Measurements from ENCODE around the gene TIPARP.

Gene TIPARP

GRCh38 chr3:156749244-156749643 is 74.9 kb downstream of the TIPARP start:
- WGBS, 2 donors (ENCODE audit: extremely low coverage in 2 of 2, insufficient read length in 2 of 2, insufficient replicate concordance in 1 of 2), result no CpG with 5 or more reads among the region's 5 CpGs
- H2BK15ac ChIP-seq (ENCODE audit: low read length), result no peak overlapping the region
- peaks cover 15 to 27% of the 10 kb centered on the region in 2 donors for H3K4me1 ChIP-seq (ENCODE audit: control insufficient read depth in 2 of 2, insufficient read depth in 1 of 2, low read depth in 1 of 2, low read length in 2 of 2)
- DNase-seq (ENCODE audit: low spot score), result no peak
- no peak overlapping the region for H4K8ac ChIP-seq (ENCODE audit: low read depth, low read length)
- no peak overlapping the region for H3K14ac ChIP-seq (ENCODE audit: low read length)
- no peak overlapping the region for H3K27ac ChIP-seq (replicated peaks; ENCODE audit: low read length)
- H3K36me3 ChIP-seq (replicated peaks in 1 of 2; ENCODE audit: control insufficient read depth in 2 of 2, insufficient read depth in 2 of 2, low read length in 2 of 2), result no peaks in the 10 kb centered on the region
- no peak overlapping the region for H2BK12ac ChIP-seq (ENCODE audit: low read length)
- no peak overlapping the region for H3K4ac ChIP-seq (ENCODE audit: low read length)
- H3K9me3 ChIP-seq (replicated peaks in 1 of 2; ENCODE audit: control insufficient read depth in 2 of 2, insufficient read depth in 1 of 2, low read depth in 1 of 2, low read length in 2 of 2), result peaks cover 0 to 17% of the 10 kb centered on the region in 2 donors
- H3K9ac ChIP-seq (ENCODE audit: low read depth, low read length, poor library complexity), result no peak overlapping the region
- H3K79me1 ChIP-seq (ENCODE audit: low read depth, low read length), result no peaks in the 10 kb centered on the region
- no peak overlapping the region for H3K4me3 ChIP-seq (ENCODE audit: low read length in 2 of 2)
- H3K23ac ChIP-seq (ENCODE audit: low read depth, low read length, poor library complexity), result no peak overlapping the region
- H3K4me2 ChIP-seq (ENCODE audit: insufficient read depth, low read length, poor library complexity, severe bottlenecking), result no peak overlapping the region
- no peak overlapping the region for H2BK5ac ChIP-seq (ENCODE audit: low read length)
- H3K27me3 ChIP-seq (ENCODE audit: control insufficient read depth in 3 of 3, insufficient read depth in 3 of 3, low read depth in 1 of 3, low read length in 3 of 3), result no peaks in the 10 kb centered on the region
- H2AFZ ChIP-seq (ENCODE audit: low read length), result peak overlapping the region; percentile 83
- no peak overlapping the region for H2AK5ac ChIP-seq (ENCODE audit: low read depth, low read length)
- no peak overlapping the region for H3K18ac ChIP-seq (ENCODE audit: low read length)
- H2BK120ac ChIP-seq (ENCODE audit: low read depth, low read length), result no peak overlapping the region
- no peak overlapping the region for H4K91ac ChIP-seq (ENCODE audit: low read depth, low read length, poor library complexity)

GRCh38 chr3:156750191-156750873 is 75.9 kb downstream of the TIPARP start:
- Histone ChIP-seq H3K4me3 (ENCODE audit: low read length in 2 of 2) (no peak overlapping the region), H3K9me3 (replicated peaks in 1 of 2; ENCODE audit: control insufficient read depth in 2 of 2, insufficient read depth in 1 of 2, low read depth in 1 of 2, low read length in 2 of 2) (peaks cover 0 to 17% of the 10 kb centered on the region in 2 donors), H3K36me3 (replicated peaks in 1 of 2; ENCODE audit: control insufficient read depth in 2 of 2, insufficient read depth in 2 of 2, low read length in 2 of 2) (no peaks in the 10 kb centered on the region), H2BK5ac (ENCODE audit: low read length) (no peak overlapping the region), H2BK12ac (ENCODE audit: low read length) (no peak overlapping the region), H3K27me3 (ENCODE audit: control insufficient read depth in 3 of 3, insufficient read depth in 3 of 3, low read depth in 1 of 3, low read length in 3 of 3) (no peaks in the 10 kb centered on the region), H3K27ac (replicated peaks; ENCODE audit: low read length) (peak overlapping the region; percentile 77), H3K18ac (ENCODE audit: low read length) (peak overlapping the region; percentile 49), H3K9ac (ENCODE audit: low read depth, low read length, poor library complexity) (no peak overlapping the region), H2BK120ac (ENCODE audit: low read depth, low read length) (no peak overlapping the region), H3K4ac (ENCODE audit: low read length) (no peak overlapping the region), H4K8ac (ENCODE audit: low read depth, low read length) (no peak overlapping the region), H3K4me1 (ENCODE audit: control insufficient read depth in 2 of 2, insufficient read depth in 1 of 2, low read depth in 1 of 2, low read length in 2 of 2) (peaks cover 15 to 27% of the 10 kb centered on the region in 2 donors), H2AK5ac (ENCODE audit: low read depth, low read length) (peak overlapping the region; percentile 27), H3K4me2 (ENCODE audit: insufficient read depth, low read length, poor library complexity, severe bottlenecking) (no peak overlapping the region), H2BK15ac (ENCODE audit: low read length) (no peak overlapping the region), H4K91ac (ENCODE audit: low read depth, low read length, poor library complexity) (no peak overlapping the region), H3K14ac (ENCODE audit: low read length) (no peak overlapping the region), H2AFZ (ENCODE audit: low read length) (peak overlapping the region; percentile 83), H3K79me1 (ENCODE audit: low read depth, low read length) (no peaks in the 10 kb centered on the region), H3K23ac (ENCODE audit: low read depth, low read length, poor library complexity) (no peak overlapping the region)
- no peak for DNase-seq (ENCODE audit: low spot score)
- no CpG with 5 or more reads among the region's 3 CpGs for WGBS, 2 donors (ENCODE audit: extremely low coverage in 2 of 2, insufficient read length in 2 of 2, insufficient replicate concordance in 1 of 2)

GRCh38 chr3:156750874-156751245 is 76.5 kb downstream of the TIPARP start:
- no peaks in the 10 kb centered on the region for H3K36me3 ChIP-seq (replicated peaks in 1 of 2; ENCODE audit: control insufficient read depth in 2 of 2, insufficient read depth in 2 of 2, low read length in 2 of 2)
- no peak overlapping the region for H2BK12ac ChIP-seq (ENCODE audit: low read length)
- no peak overlapping the region for H3K4me3 ChIP-seq (ENCODE audit: low read length in 2 of 2)
- H3K14ac ChIP-seq (ENCODE audit: low read length), result no peak overlapping the region
- H3K4me1 ChIP-seq (ENCODE audit: control insufficient read depth in 2 of 2, insufficient read depth in 1 of 2, low read depth in 1 of 2, low read length in 2 of 2), result peaks cover 15 to 27% of the 10 kb centered on the region in 2 donors
- H3K9ac ChIP-seq (ENCODE audit: low read depth, low read length, poor library complexity), result no peak overlapping the region
- no peaks in the 10 kb centered on the region for H3K27me3 ChIP-seq (ENCODE audit: control insufficient read depth in 3 of 3, insufficient read depth in 3 of 3, low read depth in 1 of 3, low read length in 3 of 3)
- H4K91ac ChIP-seq (ENCODE audit: low read depth, low read length, poor library complexity), result no peak overlapping the region
- DNase-seq (ENCODE audit: low spot score), result no peak
- H3K4ac ChIP-seq (ENCODE audit: low read length), result no peak overlapping the region
- WGBS, 2 donors (ENCODE audit: extremely low coverage in 2 of 2, insufficient read length in 2 of 2, insufficient replicate concordance in 1 of 2), result no CpG with 5 or more reads among the region's 4 CpGs
- peak overlapping the region; percentile 83 for H2AFZ ChIP-seq (ENCODE audit: low read length)
- H3K23ac ChIP-seq (ENCODE audit: low read depth, low read length, poor library complexity), result no peak overlapping the region
- no peak overlapping the region for H2BK5ac ChIP-seq (ENCODE audit: low read length)
- H3K27ac ChIP-seq (replicated peaks; ENCODE audit: low read length), result peak overlapping the region; percentile 77
- H3K4me2 ChIP-seq (ENCODE audit: insufficient read depth, low read length, poor library complexity, severe bottlenecking), result no peak overlapping the region
- H4K8ac ChIP-seq (ENCODE audit: low read depth, low read length), result no peak overlapping the region
- H3K79me1 ChIP-seq (ENCODE audit: low read depth, low read length), result no peaks in the 10 kb centered on the region
- H3K9me3 ChIP-seq (replicated peaks in 1 of 2; ENCODE audit: control insufficient read depth in 2 of 2, insufficient read depth in 1 of 2, low read depth in 1 of 2, low read length in 2 of 2), result peaks cover 0 to 17% of the 10 kb centered on the region in 2 donors
- no peak overlapping the region for H2AK5ac ChIP-seq (ENCODE audit: low read depth, low read length)
- H2BK120ac ChIP-seq (ENCODE audit: low read depth, low read length), result no peak overlapping the region
- no peak overlapping the region for H2BK15ac ChIP-seq (ENCODE audit: low read length)
- no peak overlapping the region for H3K18ac ChIP-seq (ENCODE audit: low read length)

GRCh38 chr3:156751461-156752025 is 77.2 kb downstream of the TIPARP start:
- Histone ChIP-seq H3K27ac (replicated peaks; ENCODE audit: low read length) (peak overlapping the region; percentile 16), H2AK5ac (ENCODE audit: low read depth, low read length) (no peak overlapping the region), H3K79me1 (ENCODE audit: low read depth, low read length) (no peaks in the 10 kb centered on the region), H3K18ac (ENCODE audit: low read length) (no peak overlapping the region), H3K14ac (ENCODE audit: low read length) (no peak overlapping the region), H4K91ac (ENCODE audit: low read depth, low read length, poor library complexity) (no peak overlapping the region), H4K8ac (ENCODE audit: low read depth, low read length) (no peak overlapping the region), H2AFZ (ENCODE audit: low read length) (peak overlapping the region; percentile 90), H3K23ac (ENCODE audit: low read depth, low read length, poor library complexity) (no peak overlapping the region), H3K9ac (ENCODE audit: low read depth, low read length, poor library complexity) (no peak overlapping the region), H3K4me2 (ENCODE audit: insufficient read depth, low read length, poor library complexity, severe bottlenecking) (peak overlapping the region; percentile 40), H2BK5ac (ENCODE audit: low read length) (no peak overlapping the region), H3K4ac (ENCODE audit: low read length) (no peak overlapping the region), H2BK12ac (ENCODE audit: low read length) (no peak overlapping the region), H2BK15ac (ENCODE audit: low read length) (no peak overlapping the region), H3K36me3 (replicated peaks in 1 of 2; ENCODE audit: control insufficient read depth in 2 of 2, insufficient read depth in 2 of 2, low read length in 2 of 2) (no peaks in the 10 kb centered on the region), H2BK120ac (ENCODE audit: low read depth, low read length) (no peak overlapping the region), H3K9me3 (replicated peaks in 1 of 2; ENCODE audit: control insufficient read depth in 2 of 2, insufficient read depth in 1 of 2, low read depth in 1 of 2, low read length in 2 of 2) (peaks cover 0 to 15% of the 10 kb centered on the region in 2 donors), H3K27me3 (ENCODE audit: control insufficient read depth in 3 of 3, insufficient read depth in 3 of 3, low read depth in 1 of 3, low read length in 3 of 3) (no peaks in the 10 kb centered on the region), H3K4me1 (ENCODE audit: control insufficient read depth in 2 of 2, insufficient read depth in 1 of 2, low read depth in 1 of 2, low read length in 2 of 2) (peaks cover 15 to 27% of the 10 kb centered on the region in 2 donors), H3K4me3 (ENCODE audit: low read length in 2 of 2) (no peak overlapping the region)
- no CpG with 5 or more reads among the region's 15 CpGs for WGBS, 2 donors (ENCODE audit: extremely low coverage in 2 of 2, insufficient read length in 2 of 2, insufficient replicate concordance in 1 of 2)
- no peak for DNase-seq (ENCODE audit: low spot score)

All from neuronal stem cell (in vitro differentiated cells).